ENCODE measurements around the gene U2AF1L4. TPM values are rescaled to one million over a fixed set of nuclear protein-coding genes. Genes with fewer than 3 reads are reported as not detected.

The U2AF1L4 gene
- total RNA-seq, 3 donors from 2014 or later: 19.7 to 32.4 (median 32.1) TPM

GRCh38 chr19:35756377-35757230 is 11.4 kb upstream of the U2AF1L4 start, which contains the start of gene HSPB6:
HSPB6 (minus strand) TSS chr19:35757029; CDS start chr19:35757008, 21 bp downstream.
- TF ChIP-seq CTCF (IDR thresholded peaks at IDR 0.05): no peak
- peak within 1 kb of the TSS; percentile 80 for H3K4me3 ChIP-seq
- no peaks in the 10 kb centered on the region for H3K9me3 ChIP-seq
- DNase-seq (peak in 2 of 3 donors; percentile 59 to 62), ATAC-seq (no peak)
- intact Hi-C loops (cut with DNase I, micrococcal nuclease): no loop called here
- H3K36me3 ChIP-seq (ENCODE audit: low read depth): peaks cover 7% of the 10 kb centered on the region
- peaks cover 32% of the 10 kb centered on the region for H3K4me1 ChIP-seq (ENCODE audit: low read depth)

GRCh38 chr19:35755550-35756376 is 10.5 kb upstream of the U2AF1L4 start:
- peaks cover 32% of the 10 kb centered on the region for H3K4me1 ChIP-seq (ENCODE audit: low read depth)
- no peak overlapping the region for H3K4me3 ChIP-seq
- DNase-seq (peak; percentile 70 to 84 (median 82)), ATAC-seq (peak; percentile 45)
- no peaks in the 10 kb centered on the region for H3K9me3 ChIP-seq
- H3K36me3 ChIP-seq (ENCODE audit: low read depth): peaks cover 7% of the 10 kb centered on the region
- no peak for TF ChIP-seq CTCF (IDR thresholded peaks at IDR 0.05)
- intact Hi-C loops (cut with DNase I, micrococcal nuclease): no loop called here

GRCh38 chr19:35755131-35755549 is 9.9 kb upstream of the U2AF1L4 start:
- H3K4me3 ChIP-seq: no peak overlapping the region
- peaks cover 32% of the 10 kb centered on the region for H3K4me1 ChIP-seq (ENCODE audit: low read depth)
- H3K36me3 ChIP-seq (ENCODE audit: low read depth): peaks cover 7% of the 10 kb centered on the region
- H3K9me3 ChIP-seq: no peaks in the 10 kb centered on the region
- no peak for TF ChIP-seq CTCF (IDR thresholded peaks at IDR 0.05)
- intact Hi-C loops (cut with DNase I, micrococcal nuclease): no loop called here
- ATAC-seq: peak; percentile 1
- no peak for DNase-seq

- Histone ChIP-seq H3K4me3 (no peak overlapping the region), H3K9me3 (no peaks in the 10 kb centered on the region), H3K36me3 (ENCODE audit: low read depth) (peaks cover 7% of the 10 kb centered on the region), H3K4me1 (ENCODE audit: low read depth) (peaks cover 35% of the 10 kb centered on the region)
- no peak for DNase-seq
- TF ChIP-seq CTCF (IDR thresholded peaks at IDR 0.05): no peak
- intact Hi-C loops (cut with DNase I, micrococcal nuclease): no loop called here
- no peak for ATAC-seq
Observed at GRCh38 chr19:35754370-35755130, 9.3 kb upstream of the U2AF1L4 start.
